Testis (tissue), 2 donors: ENCODE data around the gene EME1.

Source experiments
- POLR2A ChIP-seq: fragments of 450-650 bp; IDR thresholded peaks from one replicate; pipeline ENCODE4 v1.6.1; 2017; ENCODE audit warnings: antibody characterized with exemption, mild to moderate bottlenecking, moderate library complexity
- TF ChIP-seq, protein P1 (sequence below), 3 experiments: fragments of 450-650 bp in 2 of 3; fragments of 200-600 bp in 1 of 3; sonication (generic) in 1 of 3; IDR thresholded peaks; one replicate each; pipeline ENCODE4 v1.5.1; 2016 to 2019; ENCODE audit warnings: antibody characterized with exemption in 3 of 3, mild to moderate bottlenecking in 2 of 3, moderate library complexity in 1 of 3

- TF ChIP-seq POLR2A = no peak
- TF ChIP-seq, protein P1, sequence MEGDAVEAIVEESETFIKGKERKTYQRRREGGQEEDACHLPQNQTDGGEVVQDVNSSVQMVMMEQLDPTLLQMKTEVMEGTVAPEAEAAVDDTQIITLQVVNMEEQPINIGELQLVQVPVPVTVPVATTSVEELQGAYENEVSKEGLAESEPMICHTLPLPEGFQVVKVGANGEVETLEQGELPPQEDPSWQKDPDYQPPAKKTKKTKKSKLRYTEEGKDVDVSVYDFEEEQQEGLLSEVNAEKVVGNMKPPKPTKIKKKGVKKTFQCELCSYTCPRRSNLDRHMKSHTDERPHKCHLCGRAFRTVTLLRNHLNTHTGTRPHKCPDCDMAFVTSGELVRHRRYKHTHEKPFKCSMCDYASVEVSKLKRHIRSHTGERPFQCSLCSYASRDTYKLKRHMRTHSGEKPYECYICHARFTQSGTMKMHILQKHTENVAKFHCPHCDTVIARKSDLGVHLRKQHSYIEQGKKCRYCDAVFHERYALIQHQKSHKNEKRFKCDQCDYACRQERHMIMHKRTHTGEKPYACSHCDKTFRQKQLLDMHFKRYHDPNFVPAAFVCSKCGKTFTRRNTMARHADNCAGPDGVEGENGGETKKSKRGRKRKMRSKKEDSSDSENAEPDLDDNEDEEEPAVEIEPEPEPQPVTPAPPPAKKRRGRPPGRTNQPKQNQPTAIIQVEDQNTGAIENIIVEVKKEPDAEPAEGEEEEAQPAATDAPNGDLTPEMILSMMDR (IDR thresholded peaks at IDR 0.05) = no peak
Measured at GRCh38 chr17:50380369-50381259, 7.6 kb downstream of the EME1 start.
